Osteoblast (primary cell): Measurements from ENCODE around the gene FBXO44. TPM values are rescaled to one million over a fixed set of nuclear protein-coding genes. Genes with fewer than 3 reads are reported as not detected.

ENCODE experiments used
- DNase-seq: peaks from one replicate; pipeline ENCODE4 v3.0.0; 2011; ENCODE audit warnings: low spot score, mixed read lengths; ENCODE audit not compliant: insufficient read length; ENCODE audit errors: missing footprints
- H2AFZ ChIP-seq: 2 replicates; pipeline ENCODE4 v1.6.0; 2011; ENCODE audit warnings: mild to moderate bottlenecking, low read length
- H3K27ac ChIP-seq: 2 replicates; pipeline ENCODE4 v1.5.1; 2011; ENCODE audit warnings: mild to moderate bottlenecking, low read depth, low read length, moderate library complexity
- H3K27me3 ChIP-seq: 2 replicates; pipeline ENCODE4 v1.6.0; 2012; ENCODE audit warnings: mild to moderate bottlenecking, control low read depth, inconsistent platforms, low read length, moderate library complexity; ENCODE audit not compliant: insufficient read depth
- H3K36me3 ChIP-seq: 2 replicates; pipeline ENCODE4 v1.5.1; 2011; ENCODE audit warnings: mild to moderate bottlenecking, low read length, control low read depth, moderate library complexity; ENCODE audit not compliant: insufficient read depth
- H3K4me1 ChIP-seq: 2 replicates; pipeline ENCODE4 v1.5.1; 2011; ENCODE audit warnings: mild to moderate bottlenecking, low read length, control low read depth, moderate library complexity; ENCODE audit not compliant: insufficient read depth
- H3K4me2 ChIP-seq: 2 replicates; pipeline ENCODE4 v1.6.0; 2011; ENCODE audit warnings: mild to moderate bottlenecking, low read length; ENCODE audit not compliant: insufficient read depth
- H3K4me3 ChIP-seq: fragments of 200-600 bp; sonication (generic); 3 replicates; pipeline ENCODE4 v1.5.1; 2012; ENCODE audit warnings: mild to moderate bottlenecking, low read length, inconsistent platforms; ENCODE audit not compliant: insufficient read depth
- H3K79me2 ChIP-seq: 2 replicates; pipeline ENCODE4 v1.6.0; 2012; ENCODE audit warnings: mild to moderate bottlenecking, low read length, control low read depth, inconsistent platforms; ENCODE audit not compliant: insufficient read depth
- H3K9me3 ChIP-seq: 2 replicates; pipeline ENCODE4 v1.5.1; 2011; ENCODE audit warnings: low read depth, low read length, control low read depth
- H4K20me1 ChIP-seq: 2 replicates; pipeline ENCODE4 v1.6.0; 2012; ENCODE audit warnings: mild to moderate bottlenecking, low read length, control low read depth; ENCODE audit not compliant: insufficient read depth
- total RNA-seq: library from RNA; depleted of rRNA; stranded (reverse); fragments of >200 nt; gene quantifications from 2 replicates; pipeline ENCODE4 v1.2.3, GENCODE V29; 2012
- TF ChIP-seq, protein P1 (sequence below): IDR thresholded peaks from 2 replicates; pipeline ENCODE4 v1.5.1; 2011; ENCODE audit warnings: mild to moderate bottlenecking, low read depth, low read length, moderate library complexity; ENCODE audit errors: extremely low read depth

Gene FBXO44
- total RNA-seq, 1 donor: 16.3 TPM

DNA sequence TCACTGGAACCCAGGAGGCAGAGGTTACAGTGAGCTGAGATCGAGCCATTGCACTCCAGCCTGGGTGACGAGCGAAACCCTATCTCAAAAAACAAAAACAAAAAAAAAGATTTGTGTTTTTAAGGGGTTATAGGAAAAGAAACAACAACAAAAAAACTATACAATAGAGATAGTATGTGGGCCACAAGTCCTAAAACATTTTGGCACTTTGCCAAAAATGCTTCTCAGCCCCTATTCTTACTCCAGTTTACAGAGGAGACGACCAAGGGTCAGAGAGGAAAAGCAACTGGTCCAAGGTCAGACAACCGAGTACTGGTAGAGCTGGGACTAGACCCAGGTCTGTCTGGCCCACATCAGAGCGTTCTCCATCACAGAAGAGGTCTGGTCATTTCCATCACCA, 3.0 kb downstream of the FBXO44 start:
- Histone ChIP-seq H2AFZ (no peak overlapping the region), H3K4me1 (no peaks in the 10 kb centered on the region), H3K79me2 (no peaks in the 10 kb centered on the region), H3K27me3 (peaks cover 7% of the 10 kb centered on the region), H3K9me3 (no peaks in the 10 kb centered on the region), H3K27ac (no peak overlapping the region), H3K4me2 (no peak overlapping the region), H4K20me1 (no peaks in the 10 kb centered on the region), H3K36me3 (no peaks in the 10 kb centered on the region), H3K4me3 (no peak overlapping the region)
- peak; percentile 80 for DNase-seq
- TF ChIP-seq, protein P1, sequence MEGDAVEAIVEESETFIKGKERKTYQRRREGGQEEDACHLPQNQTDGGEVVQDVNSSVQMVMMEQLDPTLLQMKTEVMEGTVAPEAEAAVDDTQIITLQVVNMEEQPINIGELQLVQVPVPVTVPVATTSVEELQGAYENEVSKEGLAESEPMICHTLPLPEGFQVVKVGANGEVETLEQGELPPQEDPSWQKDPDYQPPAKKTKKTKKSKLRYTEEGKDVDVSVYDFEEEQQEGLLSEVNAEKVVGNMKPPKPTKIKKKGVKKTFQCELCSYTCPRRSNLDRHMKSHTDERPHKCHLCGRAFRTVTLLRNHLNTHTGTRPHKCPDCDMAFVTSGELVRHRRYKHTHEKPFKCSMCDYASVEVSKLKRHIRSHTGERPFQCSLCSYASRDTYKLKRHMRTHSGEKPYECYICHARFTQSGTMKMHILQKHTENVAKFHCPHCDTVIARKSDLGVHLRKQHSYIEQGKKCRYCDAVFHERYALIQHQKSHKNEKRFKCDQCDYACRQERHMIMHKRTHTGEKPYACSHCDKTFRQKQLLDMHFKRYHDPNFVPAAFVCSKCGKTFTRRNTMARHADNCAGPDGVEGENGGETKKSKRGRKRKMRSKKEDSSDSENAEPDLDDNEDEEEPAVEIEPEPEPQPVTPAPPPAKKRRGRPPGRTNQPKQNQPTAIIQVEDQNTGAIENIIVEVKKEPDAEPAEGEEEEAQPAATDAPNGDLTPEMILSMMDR: no peak

DNA sequence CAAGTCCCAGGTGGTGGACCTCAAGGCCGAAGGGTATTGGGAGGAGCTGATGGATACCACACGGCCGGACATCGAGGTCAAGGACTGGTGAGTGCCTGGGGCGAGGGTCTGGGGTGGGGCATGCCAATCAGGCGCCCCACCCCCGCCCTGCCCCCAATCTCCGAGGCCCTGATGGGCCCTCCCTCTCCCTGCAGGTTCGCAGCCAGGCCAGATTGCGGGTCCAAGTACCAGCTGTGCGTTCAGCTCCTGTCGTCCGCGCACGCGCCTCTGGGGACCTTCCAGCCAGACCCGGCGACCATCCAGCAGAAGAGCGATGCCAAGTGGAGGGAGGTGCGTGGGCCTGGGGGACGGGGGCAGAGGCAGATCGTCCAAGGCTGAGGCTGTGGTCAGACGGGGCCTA, 3.9 kb downstream of the FBXO44 start:
- Histone ChIP-seq H3K79me2 (no peaks in the 10 kb centered on the region), H3K4me3 (no peak overlapping the region), H3K27me3 (peaks cover 4% of the 10 kb centered on the region), H3K9me3 (no peaks in the 10 kb centered on the region), H3K4me2 (no peak overlapping the region), H3K4me1 (no peaks in the 10 kb centered on the region), H3K36me3 (no peaks in the 10 kb centered on the region), H2AFZ (no peak overlapping the region), H3K27ac (no peak overlapping the region), H4K20me1 (no peaks in the 10 kb centered on the region)
- TF ChIP-seq, protein P1: no peak
- DNase-seq: peak; percentile 30

DNA sequence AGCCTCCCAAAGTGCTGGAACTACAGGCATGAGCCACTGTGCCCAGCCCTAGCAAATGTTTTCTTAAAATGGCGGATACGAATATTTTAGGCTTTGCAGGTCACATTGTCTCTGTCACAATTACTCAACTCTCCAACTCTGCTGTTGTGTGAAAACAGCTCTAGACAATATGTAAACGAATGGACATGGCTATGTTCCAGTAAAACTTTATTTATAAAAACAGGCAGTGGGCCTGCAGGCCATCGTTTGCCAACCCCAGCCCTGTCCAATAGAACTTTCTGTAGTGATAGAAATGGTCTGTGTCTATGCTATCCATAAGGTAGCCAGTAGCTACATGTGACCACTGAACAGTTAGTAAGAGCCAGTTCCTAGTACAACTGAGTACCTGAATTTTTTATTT, 5.1 kb downstream of the FBXO44 start:
- Histone ChIP-seq H3K9me3 (no peaks in the 10 kb centered on the region), H3K4me3 (no peak overlapping the region), H3K36me3 (no peaks in the 10 kb centered on the region), H3K79me2 (no peaks in the 10 kb centered on the region), H3K4me2 (no peak overlapping the region), H3K27ac (no peak overlapping the region), H4K20me1 (no peaks in the 10 kb centered on the region), H3K27me3 (no peaks in the 10 kb centered on the region), H3K4me1 (no peaks in the 10 kb centered on the region), H2AFZ (no peak overlapping the region)
- DNase-seq: no peak
- TF ChIP-seq, protein P1: no peak

DNA sequence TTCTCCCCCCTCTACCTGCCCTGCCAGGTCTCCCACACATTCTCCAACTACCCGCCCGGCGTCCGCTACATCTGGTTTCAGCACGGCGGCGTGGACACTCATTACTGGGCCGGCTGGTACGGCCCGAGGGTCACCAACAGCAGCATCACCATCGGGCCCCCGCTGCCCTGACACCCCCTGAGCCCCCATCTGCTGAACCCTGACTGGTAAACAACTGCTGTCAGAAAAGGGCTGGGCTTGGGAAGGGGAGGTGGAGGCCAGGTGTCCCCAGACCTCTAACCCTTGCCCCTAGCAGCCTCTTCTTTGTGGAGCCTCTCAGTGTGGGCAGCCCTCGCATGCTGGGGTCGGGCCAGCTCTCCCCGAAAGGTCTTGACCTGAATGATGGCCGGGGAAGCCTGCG, 6.4 kb downstream of the FBXO44 start:
- Histone ChIP-seq H2AFZ (no peak overlapping the region), H3K4me1 (no peaks in the 10 kb centered on the region), H3K4me2 (no peak overlapping the region), H3K27me3 (no peaks in the 10 kb centered on the region), H3K4me3 (no peak overlapping the region), H4K20me1 (no peaks in the 10 kb centered on the region), H3K27ac (no peak overlapping the region), H3K9me3 (no peaks in the 10 kb centered on the region), H3K79me2 (no peaks in the 10 kb centered on the region), H3K36me3 (no peaks in the 10 kb centered on the region)
- TF ChIP-seq, protein P1: no peak
- no peak for DNase-seq
